ENCODE data around the gene MAF.

DNA sequence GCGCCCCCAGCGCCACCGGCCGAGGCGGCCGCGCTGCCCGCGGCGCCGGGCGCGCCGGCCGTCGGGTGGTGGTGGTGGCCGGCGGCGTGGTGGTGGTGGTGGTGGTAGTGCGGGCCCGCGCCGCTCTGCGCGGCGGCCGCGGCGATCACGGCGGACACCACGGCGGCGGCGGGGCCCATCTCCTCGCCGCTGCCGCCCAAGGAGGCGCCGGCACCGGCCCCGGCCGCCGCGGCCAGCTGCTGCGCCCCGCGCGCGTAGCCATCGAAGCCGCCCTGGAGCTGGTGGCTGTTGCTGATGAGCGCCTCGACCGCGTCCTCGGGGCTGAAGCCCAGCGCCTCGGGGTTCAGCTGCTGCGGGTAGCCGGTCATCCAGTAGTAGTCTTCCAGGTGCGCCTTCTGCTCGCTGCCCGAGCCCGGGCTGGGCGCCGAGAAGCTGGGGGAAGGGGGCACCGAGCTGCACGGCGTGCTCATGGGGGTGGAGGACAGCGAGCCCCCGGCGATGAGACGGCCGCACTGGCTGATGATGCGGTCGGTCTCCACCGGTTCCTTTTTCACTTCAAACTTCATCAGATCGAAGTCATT lies 1.2 kb downstream of the MAF start:
- no peak for TF ChIP-seq POLR2A (IDR thresholded peaks at IDR 0.05)
- TF ChIP-seq, protein P1, sequence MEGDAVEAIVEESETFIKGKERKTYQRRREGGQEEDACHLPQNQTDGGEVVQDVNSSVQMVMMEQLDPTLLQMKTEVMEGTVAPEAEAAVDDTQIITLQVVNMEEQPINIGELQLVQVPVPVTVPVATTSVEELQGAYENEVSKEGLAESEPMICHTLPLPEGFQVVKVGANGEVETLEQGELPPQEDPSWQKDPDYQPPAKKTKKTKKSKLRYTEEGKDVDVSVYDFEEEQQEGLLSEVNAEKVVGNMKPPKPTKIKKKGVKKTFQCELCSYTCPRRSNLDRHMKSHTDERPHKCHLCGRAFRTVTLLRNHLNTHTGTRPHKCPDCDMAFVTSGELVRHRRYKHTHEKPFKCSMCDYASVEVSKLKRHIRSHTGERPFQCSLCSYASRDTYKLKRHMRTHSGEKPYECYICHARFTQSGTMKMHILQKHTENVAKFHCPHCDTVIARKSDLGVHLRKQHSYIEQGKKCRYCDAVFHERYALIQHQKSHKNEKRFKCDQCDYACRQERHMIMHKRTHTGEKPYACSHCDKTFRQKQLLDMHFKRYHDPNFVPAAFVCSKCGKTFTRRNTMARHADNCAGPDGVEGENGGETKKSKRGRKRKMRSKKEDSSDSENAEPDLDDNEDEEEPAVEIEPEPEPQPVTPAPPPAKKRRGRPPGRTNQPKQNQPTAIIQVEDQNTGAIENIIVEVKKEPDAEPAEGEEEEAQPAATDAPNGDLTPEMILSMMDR (IDR thresholded peaks at IDR 0.05): no peak
